Activated CD8-positive, alpha-beta memory T cell treated with anti-CD3 and anti-CD28 coated beads for 1 hour (primary cell): ENCODE results near the gene WDHD1.
"Not testable (repeated sequence)": the region's sequence is repeated elsewhere in the genome, so short reads cannot be mapped to it uniquely, and the experiment has no call there.

ENCODE experiments used
- DNase-seq, 2 donors: peaks; one replicate each; pipeline ENCODE4 v3.0.0-alpha.2; 2020; ENCODE audit warnings: low read depth in 1 of 2; ENCODE audit errors: extremely low read depth in 1 of 2

The WDHD1 gene

DNA sequence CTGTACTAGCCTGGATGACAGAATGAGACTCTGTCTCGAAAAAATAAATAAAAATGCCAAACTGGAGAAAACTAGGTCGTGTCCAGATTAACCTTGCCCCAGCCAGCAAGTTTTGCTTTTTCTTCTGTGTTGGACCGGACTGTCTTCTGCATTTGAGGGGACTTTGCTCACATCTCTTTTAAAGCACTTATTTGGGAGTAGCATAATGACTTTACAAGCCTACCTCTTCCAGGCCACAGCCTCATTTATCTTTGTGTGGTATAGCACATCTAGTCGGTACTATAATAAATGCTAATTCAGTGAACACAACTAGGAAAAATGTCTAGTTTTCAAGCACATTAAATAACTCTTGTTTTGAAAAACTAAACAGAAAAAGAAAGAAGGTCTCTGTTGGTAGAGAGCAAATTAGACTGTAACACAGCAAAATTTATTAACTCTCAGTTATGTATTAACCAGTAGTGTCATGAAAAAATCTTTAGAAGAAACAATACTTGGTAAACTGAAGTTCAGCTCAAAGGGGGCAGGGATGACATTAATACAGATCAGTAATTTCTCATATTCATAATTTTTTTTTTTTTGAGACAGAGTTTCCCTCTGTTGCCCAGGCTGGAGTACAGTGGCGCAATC is 52.0 kb downstream of the WDHD1 start:
- DNase-seq = no peak

DNA sequence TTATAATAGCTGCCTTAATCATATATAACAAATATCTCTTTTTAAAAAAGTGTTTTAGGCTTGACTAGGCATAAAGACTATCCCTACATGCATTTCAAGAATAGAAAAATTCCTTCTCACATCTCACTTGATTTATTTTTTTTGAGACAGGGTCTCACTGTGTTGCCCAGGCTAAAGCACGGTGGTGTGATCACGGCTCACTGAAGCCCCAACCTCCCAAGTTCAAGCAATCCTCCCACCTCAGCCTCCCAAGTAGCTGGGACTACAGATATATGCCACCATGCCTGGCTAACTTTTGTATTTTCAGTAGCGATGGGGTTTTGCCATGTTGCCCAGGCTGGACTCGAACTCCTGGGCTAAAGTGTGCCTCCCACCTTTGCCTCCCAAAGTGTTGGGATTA is 59.4 kb downstream of the WDHD1 start:
- no peak for DNase-seq

DNA sequence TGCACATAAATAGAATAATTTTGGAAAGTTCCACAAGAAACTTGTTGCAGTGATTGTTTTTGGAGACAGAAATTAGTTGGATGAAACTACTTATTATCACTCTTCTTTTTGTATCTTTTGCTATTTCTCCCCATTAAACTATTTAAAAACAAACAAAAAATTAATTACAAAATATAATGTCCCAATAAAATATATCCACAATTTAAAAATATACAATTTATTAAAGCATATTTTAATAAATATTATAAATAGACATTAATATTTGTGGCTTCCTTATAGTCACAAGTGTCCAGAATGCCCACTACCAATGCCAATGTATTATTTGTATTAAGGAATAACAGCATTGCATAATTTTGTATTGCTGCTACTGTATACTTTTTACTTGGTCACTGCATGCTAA is 71.8 kb downstream of the WDHD1 start:
- no peak for DNase-seq

DNA sequence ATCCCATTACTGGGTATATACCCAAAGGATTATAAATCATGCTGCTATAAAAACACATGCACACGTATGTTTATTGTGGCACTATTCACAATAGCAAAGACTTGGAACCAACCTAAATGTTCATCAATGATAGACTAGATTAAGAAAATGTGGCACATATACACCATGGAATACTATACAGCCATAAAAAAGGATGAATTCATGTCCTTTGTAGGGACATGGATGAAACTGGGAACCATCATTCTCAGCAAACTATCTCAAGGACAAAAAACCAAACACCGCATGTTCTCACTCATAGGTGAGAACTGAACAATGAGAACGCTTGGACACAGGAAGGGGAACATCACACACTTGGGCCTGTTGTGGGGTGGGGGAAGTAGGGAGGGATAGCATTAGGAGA is 73.3 kb downstream of the WDHD1 start:
- DNase-seq = not testable (repeated sequence)

DNA sequence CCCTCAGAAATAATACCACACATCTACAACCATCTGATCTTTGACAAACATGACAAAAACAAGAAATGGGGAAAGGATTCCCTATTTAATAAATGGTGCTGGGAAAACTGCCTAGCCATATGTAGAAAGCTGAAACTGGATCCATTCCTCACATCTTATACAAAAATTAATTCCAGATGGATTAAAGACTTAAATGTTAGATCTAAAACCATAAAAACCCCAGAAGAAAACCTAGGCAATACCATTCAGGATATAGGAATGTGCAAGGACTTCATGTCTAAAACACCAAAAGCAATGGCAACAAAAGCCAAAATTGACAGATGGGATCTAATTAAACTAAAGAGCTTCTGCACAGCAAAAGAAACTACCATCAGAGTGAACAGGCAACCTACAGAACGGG is 74.1 kb downstream of the WDHD1 start:
- DNase-seq = not testable (repeated sequence)

DNA sequence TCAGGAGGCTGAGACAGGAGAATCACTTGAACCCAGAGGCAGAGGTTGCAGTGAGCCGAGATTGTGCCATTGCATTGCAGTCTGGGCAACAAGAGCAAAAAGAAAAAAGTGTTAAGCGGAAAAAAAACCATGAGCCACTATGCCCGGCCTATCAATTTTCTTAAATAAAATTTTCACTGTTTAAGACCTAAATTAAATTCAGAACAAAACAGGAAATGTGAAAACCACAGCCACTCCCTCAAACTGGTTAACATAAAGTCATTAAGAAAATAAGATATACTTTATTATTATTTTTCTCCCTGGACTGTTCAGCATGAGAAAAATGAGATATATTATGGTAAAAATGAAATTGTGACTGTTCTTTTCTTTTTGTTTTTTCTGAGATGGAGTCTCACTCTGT is 79.7 kb downstream of the WDHD1 start:
- no peak for DNase-seq

DNA sequence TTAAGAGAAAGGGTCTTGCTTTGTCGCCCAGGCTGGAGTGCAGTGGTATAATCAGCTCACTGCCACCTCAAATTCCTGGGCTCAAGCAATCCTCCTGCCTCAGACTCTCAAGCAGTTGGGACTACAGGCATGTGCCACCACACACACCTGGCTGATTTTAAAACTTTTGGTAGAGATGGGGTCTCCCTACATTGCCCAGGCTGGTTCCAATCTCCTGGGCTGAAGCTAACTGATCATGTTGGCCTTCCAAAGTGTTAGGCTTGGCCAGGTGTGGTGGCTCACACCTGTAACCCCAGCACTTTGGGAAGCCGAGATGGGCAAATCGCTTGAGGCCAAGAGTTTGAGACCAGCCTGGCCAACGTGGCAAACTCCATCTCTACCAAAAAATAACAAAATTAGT is 80.4 kb downstream of the WDHD1 start:
- no peak for DNase-seq

DNA sequence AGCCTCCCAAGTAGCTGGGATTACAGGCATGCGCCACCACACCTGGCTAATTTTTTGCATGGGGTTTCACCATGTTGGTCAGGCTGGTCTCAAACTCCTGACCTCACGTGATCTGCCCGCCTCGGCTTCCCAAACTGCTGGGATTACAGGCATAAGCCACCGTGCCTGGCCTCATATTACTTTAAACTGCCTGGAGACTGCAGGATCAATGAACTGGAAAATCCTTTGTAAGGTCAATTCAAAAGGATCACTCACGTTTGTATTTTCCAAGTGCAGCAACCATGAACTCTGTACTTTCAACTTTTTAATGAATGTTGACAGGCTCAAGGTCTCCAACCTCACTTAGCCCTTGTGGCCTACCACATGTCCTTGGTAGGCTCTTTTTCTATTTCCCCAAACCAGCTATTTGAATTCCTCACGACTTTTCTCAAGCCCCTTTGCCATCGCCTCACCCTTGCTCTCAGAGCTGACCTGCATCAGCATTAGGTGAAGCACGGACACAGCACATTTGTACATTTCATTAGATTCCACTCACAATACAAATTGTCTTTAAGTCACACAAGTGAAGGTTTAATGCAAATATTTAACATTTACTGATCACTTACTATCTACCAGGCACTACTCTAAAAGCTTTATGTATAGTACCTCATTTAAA is 82.0 kb downstream of the WDHD1 start:
- DNase-seq = no peak

DNA sequence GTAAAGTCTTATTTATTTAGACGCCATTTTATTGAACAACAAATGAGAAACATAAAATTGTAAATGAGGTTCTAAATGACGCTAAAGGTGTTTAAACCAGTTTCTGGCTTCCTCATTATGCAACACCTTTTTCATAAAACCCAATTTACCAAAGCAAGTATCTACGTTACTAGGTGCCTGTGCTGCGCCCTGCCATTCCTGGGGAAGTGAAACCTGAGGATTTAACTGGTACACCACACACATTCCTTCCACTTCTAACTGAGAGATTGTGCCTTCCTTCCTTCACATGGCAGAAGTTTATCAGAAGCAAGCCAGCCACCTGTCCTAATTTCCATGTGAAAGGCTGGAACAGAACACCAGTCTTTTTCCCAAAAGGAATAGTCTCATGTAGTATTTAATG is 84.0 kb downstream of the WDHD1 start:
- no peak for DNase-seq

DNA sequence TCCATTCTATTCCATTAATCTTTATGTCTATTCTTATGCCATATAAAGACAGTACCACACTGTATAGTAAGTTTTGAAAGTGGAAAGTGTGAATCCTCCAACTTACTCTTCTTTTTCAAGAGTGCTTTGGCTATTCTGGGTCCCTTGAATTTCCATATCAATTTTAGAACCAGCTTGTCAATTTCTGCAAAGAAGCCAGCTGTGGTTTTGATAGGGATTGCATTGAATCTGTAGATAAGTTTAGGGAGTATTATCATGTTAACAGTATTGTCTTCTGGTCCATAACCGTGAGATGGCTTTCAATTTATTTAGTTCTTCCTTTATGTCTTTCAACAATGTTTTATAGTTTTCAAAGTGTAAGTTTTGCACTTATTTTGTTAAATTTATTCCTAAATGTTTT is 90.1 kb downstream of the WDHD1 start:
- no peak for DNase-seq

DNA sequence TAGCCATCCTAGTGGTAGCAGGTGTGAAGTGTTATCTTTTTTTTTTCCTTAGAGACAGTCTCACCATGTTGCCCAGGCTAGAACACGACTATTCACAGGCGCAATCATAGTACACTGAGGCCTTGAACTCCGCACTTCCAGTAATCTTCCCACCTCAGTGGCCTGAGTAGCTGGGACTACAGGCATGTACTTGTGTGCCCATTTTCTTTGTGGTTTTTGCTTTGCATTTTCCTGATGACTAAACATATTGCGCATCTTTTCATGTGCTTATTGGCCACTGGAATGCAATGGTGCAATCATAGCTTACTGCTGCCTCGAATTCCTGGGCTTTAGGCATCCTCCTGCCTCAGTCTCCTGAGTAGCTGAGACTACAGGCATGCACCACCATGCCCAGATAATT is 90.9 kb downstream of the WDHD1 start:
- no peak for DNase-seq

DNA sequence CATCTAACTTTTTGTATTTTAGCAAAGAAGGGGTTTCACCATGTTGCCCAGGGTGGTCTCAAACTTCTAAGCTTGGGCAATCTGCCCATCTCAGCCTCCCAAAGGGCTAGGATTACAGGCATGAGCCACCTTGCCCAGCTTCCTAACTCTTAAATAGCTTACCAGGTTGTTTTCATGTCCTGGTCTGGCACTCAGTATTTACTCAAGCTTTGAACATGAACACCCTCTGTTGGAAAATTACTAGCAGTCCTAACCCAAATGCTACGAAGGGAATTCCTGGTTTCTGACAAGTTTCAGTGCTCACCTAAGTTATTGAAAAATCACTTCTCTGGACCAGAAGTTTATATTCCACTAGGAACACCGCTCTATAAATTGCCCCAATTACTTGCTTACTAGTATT is 91.8 kb downstream of the WDHD1 start:
- no peak for DNase-seq

DNA sequence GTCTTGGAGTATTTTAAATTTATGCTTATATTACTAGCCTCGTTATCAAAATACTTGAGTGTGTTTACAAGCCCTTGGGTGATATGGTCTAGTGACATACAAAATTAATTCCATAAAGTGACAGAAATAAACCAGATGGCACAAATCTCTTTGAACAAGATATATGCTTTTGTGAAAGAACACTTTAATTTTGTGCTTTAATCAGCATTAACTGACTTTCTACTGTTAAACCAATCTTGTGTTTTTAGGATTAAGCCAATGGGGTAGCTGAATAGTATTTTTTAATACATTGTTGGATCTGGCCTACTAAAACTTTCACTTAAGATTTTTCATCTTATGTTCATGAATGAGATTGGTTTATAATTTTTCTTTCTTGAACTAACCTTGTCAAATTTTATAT is 93.9 kb downstream of the WDHD1 start:
- no peak for DNase-seq

DNA sequence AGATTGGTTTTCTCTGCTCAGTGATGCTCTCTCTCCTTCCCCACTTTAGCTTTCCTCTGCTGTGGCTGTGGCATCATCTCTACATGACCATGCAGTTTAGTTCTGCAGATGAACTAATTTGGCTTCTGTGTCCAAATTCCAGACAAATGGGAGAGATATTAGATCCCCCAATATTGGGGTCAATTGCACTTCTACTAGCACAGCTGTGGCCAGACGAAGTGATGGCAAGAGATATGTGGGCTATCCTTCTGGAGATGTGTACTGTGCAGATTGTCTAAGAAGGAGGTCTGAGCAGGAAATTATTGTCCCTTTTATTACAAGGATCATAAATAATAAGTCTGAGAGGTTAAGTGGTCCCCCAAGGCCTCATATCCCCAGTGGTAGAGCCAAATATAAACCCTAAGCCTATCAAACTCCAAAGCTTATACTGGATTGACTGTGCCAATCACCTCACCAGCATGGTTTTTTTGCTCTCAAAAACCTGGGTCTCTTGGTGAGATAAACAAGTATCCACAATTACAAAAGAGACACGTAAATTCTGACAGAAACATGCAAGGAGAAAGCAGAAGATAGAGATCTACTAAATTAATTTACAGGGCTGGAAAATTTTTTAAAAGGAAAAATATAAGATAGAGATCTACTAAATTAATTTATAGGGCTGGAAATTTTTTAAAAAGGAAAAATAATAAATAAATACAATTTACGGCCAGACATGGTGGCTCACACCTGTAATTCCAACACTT is 95.1 kb downstream of the WDHD1 start:
- DNase-seq = no peak

DNA sequence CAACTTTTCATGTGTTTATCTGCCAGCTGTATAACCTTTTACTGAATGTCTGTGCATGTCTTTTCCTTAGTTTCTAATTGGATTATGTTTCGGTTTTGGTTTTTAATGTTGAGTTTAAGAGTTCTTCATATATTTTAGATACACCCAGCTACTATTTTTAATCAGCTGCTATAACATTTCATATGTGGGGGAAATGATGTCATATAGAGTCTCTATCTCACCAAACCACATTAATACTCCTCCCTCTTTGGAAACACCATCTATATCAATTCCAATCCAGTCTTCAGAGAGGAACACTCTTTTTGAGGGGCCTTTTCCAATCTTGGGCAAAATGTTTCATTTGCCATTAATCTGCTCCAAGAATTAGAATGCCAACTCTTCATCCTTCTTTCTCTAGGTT is 95.8 kb downstream of the WDHD1 start:
- no peak for DNase-seq

DNA sequence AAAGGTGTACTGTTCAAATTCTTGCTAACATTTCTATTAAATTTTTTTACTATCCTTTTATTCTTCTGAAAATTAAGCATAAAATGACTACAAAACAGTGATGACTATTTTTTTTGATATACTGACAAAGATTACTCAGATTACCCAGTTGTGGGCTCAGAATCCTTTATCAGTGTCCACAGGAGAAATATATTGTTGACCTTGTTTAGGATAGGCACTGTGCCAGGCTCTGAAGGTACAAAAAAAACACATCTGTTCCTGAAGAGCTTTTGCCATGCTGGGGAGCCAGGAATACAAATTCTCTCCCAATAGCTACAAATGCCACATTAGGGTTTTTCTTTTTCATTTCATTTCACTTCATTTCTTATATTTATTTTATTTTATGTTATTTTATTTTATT is 97.3 kb downstream of the WDHD1 start:
- DNase-seq = no peak

DNA sequence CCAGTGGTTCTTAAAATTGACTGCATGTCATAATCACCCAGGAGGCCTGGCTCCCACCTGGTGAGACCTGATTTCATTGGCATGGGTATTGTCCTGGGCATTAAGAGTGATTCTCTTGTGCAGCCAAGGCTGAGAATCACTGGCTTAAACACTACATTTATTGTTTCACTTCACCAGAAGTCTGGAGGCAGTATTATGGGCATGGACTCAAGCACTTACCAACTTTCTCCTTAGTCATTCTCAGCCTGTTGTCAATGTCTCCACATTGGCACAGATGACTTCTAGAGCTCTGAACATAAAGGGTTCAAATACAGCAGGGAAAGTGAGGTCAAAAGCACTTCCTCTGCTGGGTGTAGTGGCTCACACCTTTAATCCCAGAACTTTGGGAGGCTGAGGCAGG is 98.7 kb downstream of the WDHD1 start:
- DNase-seq = no peak

DNA sequence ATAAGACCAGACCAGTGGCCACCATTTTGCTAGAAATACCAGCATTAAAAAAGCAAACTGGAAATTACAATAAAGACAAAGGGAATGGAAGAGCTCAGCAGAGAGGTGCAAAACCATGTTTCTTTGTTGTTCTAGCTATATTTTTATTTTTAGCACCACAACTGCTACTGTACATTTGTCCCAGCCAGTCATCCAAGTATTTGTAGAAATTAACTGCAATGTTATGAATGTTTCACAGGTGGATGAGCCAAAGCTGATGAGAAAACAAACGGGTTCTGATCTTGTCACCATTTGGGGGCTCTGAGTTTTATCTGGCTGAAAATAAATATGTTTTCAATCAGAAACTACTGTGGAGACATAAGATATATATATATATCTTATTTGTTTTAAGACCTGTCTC is 99.3 kb downstream of the WDHD1 start:
- no peak for DNase-seq

DNA sequence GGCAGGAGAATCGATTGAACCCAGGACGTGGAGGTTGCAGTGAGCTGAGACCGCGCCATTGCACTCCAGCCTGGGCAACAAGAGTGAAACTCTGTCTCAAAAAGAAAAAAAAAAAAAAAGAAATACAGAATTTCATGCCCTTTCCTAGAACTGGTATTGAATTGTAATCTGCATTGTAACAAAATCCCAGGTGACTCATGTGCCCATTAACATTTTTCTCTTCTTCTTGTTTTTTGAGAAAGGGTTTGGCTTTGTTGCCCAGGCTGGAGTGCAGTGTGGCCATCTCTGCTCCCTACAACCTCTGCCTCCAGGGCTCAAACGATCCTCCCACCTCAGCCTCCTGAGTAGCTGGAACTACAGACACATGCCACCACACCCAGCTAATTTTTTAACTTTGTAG is 100.3 kb downstream of the WDHD1 start:
- DNase-seq = not testable (repeated sequence)

DNA sequence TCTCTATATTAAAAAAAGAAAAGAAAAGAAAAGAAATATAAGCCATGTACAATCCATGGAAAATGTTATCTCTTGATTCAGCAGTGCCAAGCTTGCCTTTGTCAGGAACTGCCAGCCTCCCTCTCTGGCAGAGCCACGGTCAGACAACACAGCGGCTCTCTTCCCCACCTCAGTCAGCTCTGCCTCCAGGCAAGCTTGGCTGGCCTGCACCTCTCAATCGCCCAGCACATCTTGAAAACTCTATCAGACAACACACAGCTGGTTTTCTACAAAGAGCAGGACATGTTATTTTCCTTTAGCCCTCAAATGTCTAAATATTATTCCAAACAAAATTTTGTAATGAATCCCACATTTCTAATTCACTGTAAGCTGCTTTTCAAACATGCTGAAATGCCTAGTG is 104.3 kb downstream of the WDHD1 start:
- DNase-seq = no peak

DNA sequence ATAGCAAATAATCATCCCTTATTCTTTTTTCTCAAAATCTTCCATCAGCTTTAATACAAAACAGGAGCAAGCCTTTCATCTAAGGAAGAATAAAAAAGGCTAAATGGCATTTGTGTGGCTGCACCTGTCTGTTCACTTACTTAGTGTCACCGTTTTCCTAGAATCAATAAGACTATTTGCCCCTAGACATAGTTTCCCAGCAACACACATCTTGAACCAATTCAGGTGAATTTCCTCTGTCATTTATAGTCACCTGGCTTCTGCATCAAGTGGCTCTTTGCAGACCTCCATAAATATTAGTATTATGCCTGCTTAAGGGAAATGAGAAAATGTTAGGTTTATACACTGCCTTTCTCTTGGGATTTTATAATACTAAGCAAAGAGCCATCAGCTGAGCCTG is 106.8 kb downstream of the WDHD1 start:
- no peak for DNase-seq

DNA sequence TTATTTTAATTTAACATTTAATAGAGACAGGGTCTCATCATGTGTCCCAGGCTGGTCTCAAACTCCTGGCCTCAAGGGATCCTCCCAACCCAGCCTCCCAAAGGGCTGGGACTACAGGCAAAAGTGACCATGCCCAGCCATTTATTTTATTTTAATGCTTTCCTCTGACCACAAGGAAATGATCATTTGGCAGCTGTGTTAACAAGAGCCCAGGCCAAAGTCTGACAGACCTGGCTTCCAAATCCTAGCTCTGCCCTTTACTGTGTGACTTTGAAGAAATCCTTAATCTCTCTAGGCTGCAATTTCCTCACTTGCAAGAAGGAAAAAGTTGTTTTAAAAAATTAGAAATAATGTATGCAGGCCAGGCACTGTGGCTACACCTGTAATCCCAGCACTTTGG is 107.6 kb downstream of the WDHD1 start:
- DNase-seq = no peak
